Retina (tissue), 1 donor: Measurements from ENCODE around the gene MYOG.
A peak's percentile ranks its signal among the peaks of the same experiment; 100 is the strongest.

ENCODE experiments used
- DNase-seq: peaks from one replicate; pipeline ENCODE4 v3.0.0-alpha.2; 2016

Gene MYOG

GRCh38 chr1:203045821-203046594 lies 39.8 kb downstream of the MYOG start:
- DNase-seq = no peak

GRCh38 chr1:203045336-203045735 lies 40.5 kb downstream of the MYOG start:
- no peak for DNase-seq

- DNase-seq = no peak
Observed at GRCh38 chr1:203044546-203045250, 41.1 kb downstream of the MYOG start.

- no peak for DNase-seq
Observed at GRCh38 chr1:203043830-203044545, 41.8 kb downstream of the MYOG start.

GRCh38 chr1:203041351-203041932 lies 44.4 kb downstream of the MYOG start:
- no peak for DNase-seq

- no peak for DNase-seq
Observed at GRCh38 chr1:203040513-203041275, 45.1 kb downstream of the MYOG start.

- peak; percentile 13 for DNase-seq
Observed at GRCh38 chr1:203039609-203040512, 46.0 kb downstream of the MYOG start.

GRCh38 chr1:203038891-203039608 lies 46.8 kb downstream of the MYOG start:
- peak; percentile 78 for DNase-seq

- DNase-seq = no peak
Observed at GRCh38 chr1:203038217-203038741, 47.5 kb downstream of the MYOG start.

- no peak for DNase-seq
Observed at GRCh38 chr1:203037509-203038190, 48.2 kb downstream of the MYOG start.

GRCh38 chr1:203036537-203036936 lies 49.3 kb downstream of the MYOG start:
- peak; percentile 29 for DNase-seq

- peak; percentile 17 for DNase-seq
Observed at GRCh38 chr1:203036135-203036534, 49.7 kb downstream of the MYOG start.

- peak; percentile 11 for DNase-seq
Observed at GRCh38 chr1:203035111-203036000, 50.5 kb downstream of the MYOG start.

- DNase-seq = no peak
Observed at GRCh38 chr1:203034422-203035110, 51.2 kb downstream of the MYOG start.

GRCh38 chr1:203033917-203034316 lies 51.9 kb downstream of the MYOG start:
- DNase-seq = no peak

GRCh38 chr1:203033287-203033686 lies 52.5 kb downstream of the MYOG start:
- no peak for DNase-seq
